Smooth muscle cell of bladder (primary cell): ENCODE measurements around the gene ORC1. TPM values are rescaled to one million over a fixed set of nuclear protein-coding genes. Genes with fewer than 3 reads are reported as not detected.

ENCODE experiments used
- total RNA-seq: library from RNA; depleted of rRNA; stranded (reverse); fragments of >200 nt; gene quantifications from 2 replicates; pipeline ENCODE4 v1.2.3, GENCODE V29; 2014

The ORC1 gene
- 0.28 and 1.00 TPM in 2 replicates for total RNA-seq

GRCh38 chr1:52404116-52404974, at the start of gene ORC1, which contains the start of gene PRPF38A:
Gene ORC1, minus strand, starts transcription at chr1:52404423. Its CDS starts 2,200 bp downstream, at chr1:52402223.
Gene PRPF38A, plus strand, starts transcription at chr1:52404602. Its CDS starts 148 bp downstream, at chr1:52404750.

DNA sequence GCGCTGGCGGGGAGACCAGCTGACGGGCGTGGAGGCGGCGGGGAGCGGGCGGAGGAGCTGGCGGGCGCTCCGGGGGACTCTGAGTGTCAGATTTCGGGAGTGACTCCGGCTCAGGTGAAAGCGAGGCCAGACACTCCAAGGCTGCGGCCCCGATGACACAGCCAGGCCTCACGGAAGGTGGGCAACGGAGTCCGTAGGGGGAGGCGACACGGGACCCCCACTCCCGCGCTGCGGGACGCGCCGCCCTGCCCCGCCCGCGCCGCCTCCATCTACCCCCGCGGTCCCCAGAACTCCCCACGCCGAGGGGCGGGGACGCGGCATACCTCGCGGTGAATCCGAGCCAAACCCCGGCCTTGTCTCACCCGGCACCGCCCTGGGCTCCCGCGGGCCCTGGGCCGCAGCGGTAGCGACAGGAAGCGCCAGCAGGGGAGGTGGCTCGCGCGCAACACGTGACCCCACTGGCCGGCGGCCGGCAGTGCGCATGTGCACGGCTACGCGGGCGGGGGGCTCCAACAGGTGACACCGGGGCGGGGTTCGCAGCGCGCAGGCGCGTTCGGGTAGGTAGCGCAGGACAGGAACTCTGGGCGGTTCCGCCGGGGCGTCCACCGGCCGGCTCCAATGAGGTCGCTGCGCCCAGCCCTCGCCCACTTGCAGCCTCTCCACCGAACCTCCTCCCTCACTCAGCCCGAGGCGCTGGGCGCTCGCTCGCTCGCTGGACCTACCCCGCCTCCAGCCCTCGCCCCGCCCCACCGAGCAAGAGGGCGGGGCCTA, 38.3 kb downstream of the ORC1 start, which contains the start of gene CC2D1B:
CC2D1B (minus strand) TSS at position 460 of the 771 bp plus-strand sequence. CDS start 1,585 bp downstream, outside the sequence.

Other genes with a start within 250 kb of the ORC1 start
- 22.5 and 28.6 TPM in 2 replicates for gene CC2D1B, start 38.2 kb downstream of the ORC1 start, total RNA-seq
- gene PRPF38A, start 179 bp upstream of the ORC1 start, total RNA-seq: 7.5 and 9.5 TPM in 2 replicates
- gene TUT4, start 148.7 kb upstream of the ORC1 start, total RNA-seq: 22.9 and 25.6 TPM in 2 replicates
- 26.0 and 43.0 TPM in 2 replicates for gene GPX7, start 197.9 kb upstream of the ORC1 start, total RNA-seq
- not detected in 2 replicates for gene SHISAL2A, start 228.7 kb upstream of the ORC1 start, total RNA-seq